ENCODE data around the gene DZIP3. TPM values are rescaled to one million over a fixed set of nuclear protein-coding genes. Genes with fewer than 3 reads are reported as not detected.
A peak's percentile ranks its signal among the peaks of the same experiment; 100 is the strongest.
"Not testable (repeated sequence)": the region's sequence is repeated elsewhere in the genome, so short reads cannot be mapped to it uniquely, and the experiment has no call there.

Gene DZIP3
- total and polyA plus RNA-seq, 11 donors: 3.8 to 24.9 (median 15.6) TPM

DNA sequence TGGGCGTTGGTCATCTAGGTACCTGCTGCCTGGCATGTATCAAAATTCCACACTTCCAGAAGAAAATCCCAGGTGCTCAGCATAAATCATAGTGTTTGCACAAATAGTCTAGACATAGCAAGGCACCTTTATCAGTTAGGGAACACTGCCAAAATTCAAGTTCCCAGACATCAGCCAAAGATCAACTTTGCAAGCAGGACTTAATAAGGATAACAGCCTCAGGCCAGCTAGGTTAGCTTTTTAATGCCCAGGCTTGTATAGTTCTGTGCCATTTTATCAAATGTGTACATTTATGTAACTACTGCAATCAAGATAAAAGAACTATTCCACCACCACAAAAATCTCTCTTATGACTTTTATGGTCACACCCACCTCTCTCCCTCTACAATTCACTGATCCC, 30.7 kb downstream of the DZIP3 start:
- peaks cover 0 to 47% (median 11%) of the 10 kb centered on the region in 9 donors for H3K36me3 ChIP-seq
- no peak overlapping the region for H3K4me3 ChIP-seq
- no peaks in the 10 kb centered on the region for H3K9me3 ChIP-seq
- no peak for DNase-seq
- H3K27me3 ChIP-seq: no peaks in the 10 kb centered on the region
- TF ChIP-seq, protein P1, sequence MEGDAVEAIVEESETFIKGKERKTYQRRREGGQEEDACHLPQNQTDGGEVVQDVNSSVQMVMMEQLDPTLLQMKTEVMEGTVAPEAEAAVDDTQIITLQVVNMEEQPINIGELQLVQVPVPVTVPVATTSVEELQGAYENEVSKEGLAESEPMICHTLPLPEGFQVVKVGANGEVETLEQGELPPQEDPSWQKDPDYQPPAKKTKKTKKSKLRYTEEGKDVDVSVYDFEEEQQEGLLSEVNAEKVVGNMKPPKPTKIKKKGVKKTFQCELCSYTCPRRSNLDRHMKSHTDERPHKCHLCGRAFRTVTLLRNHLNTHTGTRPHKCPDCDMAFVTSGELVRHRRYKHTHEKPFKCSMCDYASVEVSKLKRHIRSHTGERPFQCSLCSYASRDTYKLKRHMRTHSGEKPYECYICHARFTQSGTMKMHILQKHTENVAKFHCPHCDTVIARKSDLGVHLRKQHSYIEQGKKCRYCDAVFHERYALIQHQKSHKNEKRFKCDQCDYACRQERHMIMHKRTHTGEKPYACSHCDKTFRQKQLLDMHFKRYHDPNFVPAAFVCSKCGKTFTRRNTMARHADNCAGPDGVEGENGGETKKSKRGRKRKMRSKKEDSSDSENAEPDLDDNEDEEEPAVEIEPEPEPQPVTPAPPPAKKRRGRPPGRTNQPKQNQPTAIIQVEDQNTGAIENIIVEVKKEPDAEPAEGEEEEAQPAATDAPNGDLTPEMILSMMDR (IDR thresholded peaks at IDR 0.05): no peak
- no peak for TF ChIP-seq POLR2A (IDR thresholded peaks at IDR 0.05)
- no peak for ATAC-seq
- H3K27ac ChIP-seq: no peak overlapping the region
- 96 to 100% (median 100%) methylated on average over 1 of the region's 1 CpG for WGBS, 4 donors
- intact Hi-C loops (cut with DNase I): no loop called here
- H3K4me1 ChIP-seq: no peaks in the 10 kb centered on the region

DNA sequence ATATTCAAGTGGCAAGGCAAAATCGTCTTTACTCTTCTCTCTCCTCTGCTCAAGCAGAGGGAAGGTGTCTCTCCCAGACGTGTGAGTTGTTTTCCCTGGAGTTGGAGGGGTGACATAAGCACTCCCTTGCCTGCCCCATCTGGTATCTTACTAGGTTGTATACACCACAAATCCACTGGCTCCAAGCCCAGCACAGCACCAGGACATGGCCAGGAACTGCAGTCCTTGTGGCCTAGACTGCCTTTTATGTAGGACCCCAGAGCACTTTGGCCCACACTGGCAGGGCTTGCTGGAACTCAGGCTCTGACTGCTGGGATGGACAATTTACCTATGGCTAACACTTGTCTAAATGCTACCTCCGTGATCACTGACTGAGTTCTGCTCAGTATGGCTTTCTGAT, 34.0 kb downstream of the DZIP3 start:
- Histone ChIP-seq H3K4me1 (no peaks in the 10 kb centered on the region), H3K36me3 (peaks cover 0 to 49% (median 7%) of the 10 kb centered on the region in 9 donors), H3K4me3 (no peak overlapping the region), H3K9me3 (no peaks in the 10 kb centered on the region), H3K27ac (no peak overlapping the region), H3K27me3 (no peaks in the 10 kb centered on the region)
- ATAC-seq (peak in 2 of 4 donors; percentile 48 to 59), DNase-seq (peak in 3 of 5 donors; percentile 8 to 34 (median 30))
- intact Hi-C loops (cut with DNase I): no loop called here
- TF ChIP-seq POLR2A (IDR thresholded peaks at IDR 0.05): no peak
- TF ChIP-seq, protein P1 (IDR thresholded peaks at IDR 0.05): no peak
- WGBS, 4 donors: 68 to 82% (median 75%) methylated on average over 3 of the region's 3 CpGs

DNA sequence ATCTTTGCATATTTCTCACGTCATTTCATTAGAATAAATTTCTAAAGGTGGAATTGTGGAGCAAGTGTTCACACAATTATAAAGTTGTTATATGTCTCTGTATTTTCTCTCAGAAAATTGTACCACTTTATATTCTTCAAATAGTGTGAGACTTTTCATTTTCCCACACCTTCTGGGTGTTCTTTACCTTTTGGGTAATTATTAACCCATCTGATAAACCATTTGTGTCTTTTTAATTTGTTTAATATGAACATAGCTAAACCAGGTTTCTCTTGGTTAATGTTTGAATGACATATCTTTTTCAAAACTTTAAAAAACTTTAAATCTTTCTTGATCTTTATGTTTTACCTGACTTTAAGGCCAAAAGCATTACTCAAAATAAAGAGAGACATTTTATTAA, 40.5 kb downstream of the DZIP3 start:
- no peaks in the 10 kb centered on the region for H3K27me3 ChIP-seq
- 94 to 100% (median 96%) methylated on average over 1 of the region's 1 CpG for WGBS, 4 donors
- intact Hi-C loops (cut with DNase I): no loop called here
- no peaks in the 10 kb centered on the region for H3K9me3 ChIP-seq
- DNase-seq (no peak), ATAC-seq (no peak)
- H3K36me3 ChIP-seq: peaks cover 0 to 72% (median 11%) of the 10 kb centered on the region in 9 donors
- H3K4me3 ChIP-seq: no peak overlapping the region
- H3K27ac ChIP-seq: no peak overlapping the region
- TF ChIP-seq POLR2A (IDR thresholded peaks at IDR 0.05): no peak
- no peaks in the 10 kb centered on the region for H3K4me1 ChIP-seq

DNA sequence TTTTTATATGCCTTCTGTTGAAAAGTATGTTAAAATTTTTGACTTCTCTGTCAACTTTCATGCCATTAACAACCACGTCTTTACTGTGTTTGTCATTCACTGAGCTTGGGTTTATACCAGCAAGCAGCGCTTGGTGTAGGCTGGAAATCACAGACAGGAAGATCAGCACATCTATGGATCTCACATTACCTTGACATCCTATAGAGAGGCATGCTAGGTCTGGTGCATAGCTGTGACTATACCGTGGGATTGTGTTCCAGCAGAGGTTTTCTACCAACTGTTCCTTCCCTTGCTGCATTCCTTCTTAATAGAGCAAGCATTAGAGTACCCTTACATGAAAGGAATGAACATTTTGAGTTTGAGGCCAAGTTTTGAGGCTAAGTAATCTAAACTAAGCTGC, 53.0 kb downstream of the DZIP3 start:
- intact Hi-C loops (cut with DNase I): no loop called here
- no peaks in the 10 kb centered on the region for H3K9me3 ChIP-seq
- TF ChIP-seq, protein P1 (IDR thresholded peaks at IDR 0.05): no peak
- no peak for TF ChIP-seq POLR2A (IDR thresholded peaks at IDR 0.05)
- H3K27ac ChIP-seq: no peak overlapping the region
- peaks cover 0 to 64% (median 16%) of the 10 kb centered on the region in 9 donors for H3K36me3 ChIP-seq
- no peak overlapping the region for H3K4me3 ChIP-seq
- no peaks in the 10 kb centered on the region for H3K27me3 ChIP-seq
- ATAC-seq (no peak), DNase-seq (no peak)
- 94 to 97% (median 97%) methylated on average over 3 of the region's 3 CpGs for WGBS, 4 donors
- no peaks in the 10 kb centered on the region for H3K4me1 ChIP-seq

DNA sequence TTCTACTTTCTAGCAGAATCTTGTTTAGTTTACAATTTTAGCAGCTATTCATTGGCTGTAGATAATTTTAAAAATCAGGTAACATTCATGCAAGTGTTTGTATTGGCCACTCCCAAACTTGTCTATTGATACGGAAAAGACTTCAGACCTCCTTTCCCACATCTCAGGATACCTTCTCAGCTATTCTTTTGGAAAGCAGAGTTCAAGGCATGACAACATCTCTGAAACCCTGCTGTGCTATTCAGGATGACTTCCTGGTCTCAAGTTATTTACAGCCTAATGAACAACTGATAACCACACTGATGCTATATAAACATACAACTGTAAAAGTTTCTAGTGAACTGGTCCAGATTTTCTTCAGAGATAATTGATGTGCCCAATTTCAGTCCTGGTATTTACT, 55.8 kb downstream of the DZIP3 start:
- TF ChIP-seq, protein P1 (IDR thresholded peaks at IDR 0.05): no peak
- TF ChIP-seq POLR2A (IDR thresholded peaks at IDR 0.05): no peak
- no peak overlapping the region for H3K27ac ChIP-seq
- peaks cover 0 to 80% (median 23%) of the 10 kb centered on the region in 9 donors for H3K36me3 ChIP-seq
- H3K27me3 ChIP-seq: no peaks in the 10 kb centered on the region
- H3K4me1 ChIP-seq: no peaks in the 10 kb centered on the region
- WGBS, 4 donors: 87 to 100% (median 91%) methylated on average over 1 of the region's 1 CpG
- ATAC-seq: no peak
- intact Hi-C loops (cut with DNase I): no loop called here
- DNase-seq: no peak
- no peaks in the 10 kb centered on the region for H3K9me3 ChIP-seq
- H3K4me3 ChIP-seq: no peak overlapping the region

DNA sequence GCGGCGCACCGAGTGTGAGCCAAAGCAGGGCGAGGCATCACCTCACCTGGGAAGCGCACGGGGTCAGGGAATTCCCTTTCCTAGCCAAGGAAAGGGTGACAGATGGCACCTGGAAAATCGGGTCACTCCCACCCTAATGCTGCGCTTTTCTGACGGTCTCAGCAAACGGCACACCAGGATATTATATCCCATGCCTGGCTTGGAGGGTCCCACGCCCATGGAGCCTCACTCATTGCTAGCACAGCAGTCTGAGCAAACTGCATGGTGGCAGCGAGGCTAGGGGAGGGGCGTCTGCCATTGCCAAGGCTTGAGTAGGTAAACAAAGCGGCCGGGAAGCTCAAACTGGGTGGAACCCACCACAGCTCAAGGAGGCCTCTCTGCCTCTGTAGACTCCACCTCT, 66.1 kb downstream of the DZIP3 start:
- H3K27ac ChIP-seq; H3K4me3 ChIP-seq; ATAC-seq; H3K27me3 ChIP-seq; H3K9me3 ChIP-seq; intact Hi-C loops (cut with DNase I); H3K4me1 ChIP-seq: not testable (repeated sequence)
- DNase-seq: peak in 1 of 5 donors; percentile 35
- WGBS, 4 donors: 95 to 98% (median 97%) methylated on average over 13 to 15 of the region's 15 CpGs
- peaks cover 0 to 45% (median 20%) of the 10 kb centered on the region in 9 donors for H3K36me3 ChIP-seq

All from heart left ventricle (tissue), 16 donors.